GM21515 (cell line): ENCODE data around the gene MYOD1.
A peak's percentile ranks its signal among the peaks of the same experiment; 100 is the strongest.

ENCODE experiments used
- ATAC-seq: cut with Tn5 transposase; IDR thresholded peaks from one replicate; pipeline ENCODE4 v1.9.1; 2021; ENCODE audit not compliant: unreplicated experiment

MYOD1 gene

GRCh38 chr11:17700991-17701390 is 18.4 kb upstream of the MYOD1 start:
- ATAC-seq: no peak

- ATAC-seq: no peak
These were observed 16.5 kb upstream of the MYOD1 start for GRCh38 chr11:17702876-17703275.

- ATAC-seq: no peak
These were observed 15.4 kb upstream of the MYOD1 start for GRCh38 chr11:17703951-17704350.

- no peak for ATAC-seq
These were observed 11.5 kb upstream of the MYOD1 start for GRCh38 chr11:17707830-17708229.

- ATAC-seq: no peak
These were observed 7.5 kb upstream of the MYOD1 start for GRCh38 chr11:17711836-17712235.

- no peak for ATAC-seq
These were observed 5.5 kb upstream of the MYOD1 start for GRCh38 chr11:17713851-17714250.

GRCh38 chr11:17714356-17714854 is 5.0 kb upstream of the MYOD1 start:
- no peak for ATAC-seq

GRCh38 chr11:17714870-17715269 is 4.5 kb upstream of the MYOD1 start:
- no peak for ATAC-seq

- no peak for ATAC-seq
These were observed 2.6 kb upstream of the MYOD1 start for GRCh38 chr11:17716807-17717206.

GRCh38 chr11:17718015-17718414 is 1.4 kb upstream of the MYOD1 start:
- no peak for ATAC-seq

- ATAC-seq: no peak
These were observed 835 bp upstream of the MYOD1 start for GRCh38 chr11:17718510-17718962.

- no peak for ATAC-seq
These were observed 796 bp downstream of the MYOD1 start for GRCh38 chr11:17719938-17720795.

GRCh38 chr11:17720796-17721171 is 1.4 kb downstream of the MYOD1 start:
- ATAC-seq: no peak

- no peak for ATAC-seq
These were observed 2.0 kb downstream of the MYOD1 start for GRCh38 chr11:17721242-17721999.

GRCh38 chr11:17722000-17722643 is 2.8 kb downstream of the MYOD1 start:
- ATAC-seq: no peak

GRCh38 chr11:17724020-17724908 is 4.9 kb downstream of the MYOD1 start:
- ATAC-seq: no peak

GRCh38 chr11:17725174-17725573 is 5.8 kb downstream of the MYOD1 start:
- ATAC-seq: no peak

GRCh38 chr11:17730137-17730536 is 10.8 kb downstream of the MYOD1 start:
- ATAC-seq: no peak

GRCh38 chr11:17730608-17731462 is 11.5 kb downstream of the MYOD1 start:
- ATAC-seq: peak; percentile 78

GRCh38 chr11:17733261-17733660 is 13.9 kb downstream of the MYOD1 start:
- ATAC-seq: no peak
